HG03095 (cell line): ENCODE measurements around the gene HRAS.
A peak's percentile ranks its signal among the peaks of the same experiment; 100 is the strongest.

ENCODE experiments used
- ATAC-seq: cut with Tn5 transposase; IDR thresholded peaks from one replicate; pipeline ENCODE4 v1.9.1; 2021; ENCODE audit warnings: moderate library complexity; ENCODE audit not compliant: unreplicated experiment

The HRAS gene

GRCh38 chr11:514606-515005 is 20.8 kb downstream of the HRAS start:
- no peak for ATAC-seq

GRCh38 chr11:512761-513595 is 22.4 kb downstream of the HRAS start:
- ATAC-seq: no peak

GRCh38 chr11:508956-509355 is 26.4 kb downstream of the HRAS start:
- no peak for ATAC-seq

GRCh38 chr11:507727-508515 is 27.5 kb downstream of the HRAS start:
- no peak for ATAC-seq

- ATAC-seq: peak; percentile 34
Observed at GRCh38 chr11:506995-507726, 28.2 kb downstream of the HRAS start, which contains the start of gene RNH1. RNH1 (minus strand) TSS chr11:507242; CDS start chr11:502162, 5,080 bp downstream.

GRCh38 chr11:506238-506994 is 29.0 kb downstream of the HRAS start:
- peak; percentile 56 for ATAC-seq

GRCh38 chr11:504994-505344 is 30.4 kb downstream of the HRAS start:
- no peak for ATAC-seq

- ATAC-seq: no peak
Observed at GRCh38 chr11:504053-504993, 31.1 kb downstream of the HRAS start.

GRCh38 chr11:503179-503981 is 32.0 kb downstream of the HRAS start:
- ATAC-seq: no peak

GRCh38 chr11:502288-503178 is 32.8 kb downstream of the HRAS start:
- ATAC-seq: no peak

GRCh38 chr11:501683-502287 is 33.6 kb downstream of the HRAS start:
- no peak for ATAC-seq

- ATAC-seq: no peak
Observed at GRCh38 chr11:501001-501682, 34.2 kb downstream of the HRAS start.

GRCh38 chr11:499201-500076 is 35.9 kb downstream of the HRAS start:
- no peak for ATAC-seq

- no peak for ATAC-seq
Observed at GRCh38 chr11:498297-499181, 36.8 kb downstream of the HRAS start.
